ENCODE measurements around the gene PARVB.

PARVB gene

GRCh38 chr22:44182588-44183286 lies 158.6 kb downstream of the PARVB start:
- DNase-seq (ENCODE audit: low read depth, low spot score) = no peak

DNA sequence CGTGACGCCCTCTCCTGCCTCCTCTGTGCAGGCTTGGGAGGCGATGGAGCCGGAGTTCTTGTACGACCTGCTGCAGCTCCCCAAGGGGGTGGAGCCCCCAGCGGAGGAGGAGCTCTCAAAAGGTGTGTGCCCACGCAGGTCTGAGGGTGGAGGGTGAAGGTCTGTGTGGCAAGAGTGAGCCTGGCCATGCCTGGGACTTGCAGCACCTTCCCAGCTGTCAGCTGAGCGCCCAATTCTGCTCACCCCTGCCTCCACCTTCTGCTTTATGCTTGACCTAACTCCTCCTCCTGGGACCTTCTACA lies 159.1 kb downstream of the PARVB start:
- DNase-seq (ENCODE audit: low read depth, low spot score) = no peak

GRCh38 chr22:44184006-44184405 lies 159.9 kb downstream of the PARVB start:
- no peak for DNase-seq (ENCODE audit: low read depth, low spot score)

DNA sequence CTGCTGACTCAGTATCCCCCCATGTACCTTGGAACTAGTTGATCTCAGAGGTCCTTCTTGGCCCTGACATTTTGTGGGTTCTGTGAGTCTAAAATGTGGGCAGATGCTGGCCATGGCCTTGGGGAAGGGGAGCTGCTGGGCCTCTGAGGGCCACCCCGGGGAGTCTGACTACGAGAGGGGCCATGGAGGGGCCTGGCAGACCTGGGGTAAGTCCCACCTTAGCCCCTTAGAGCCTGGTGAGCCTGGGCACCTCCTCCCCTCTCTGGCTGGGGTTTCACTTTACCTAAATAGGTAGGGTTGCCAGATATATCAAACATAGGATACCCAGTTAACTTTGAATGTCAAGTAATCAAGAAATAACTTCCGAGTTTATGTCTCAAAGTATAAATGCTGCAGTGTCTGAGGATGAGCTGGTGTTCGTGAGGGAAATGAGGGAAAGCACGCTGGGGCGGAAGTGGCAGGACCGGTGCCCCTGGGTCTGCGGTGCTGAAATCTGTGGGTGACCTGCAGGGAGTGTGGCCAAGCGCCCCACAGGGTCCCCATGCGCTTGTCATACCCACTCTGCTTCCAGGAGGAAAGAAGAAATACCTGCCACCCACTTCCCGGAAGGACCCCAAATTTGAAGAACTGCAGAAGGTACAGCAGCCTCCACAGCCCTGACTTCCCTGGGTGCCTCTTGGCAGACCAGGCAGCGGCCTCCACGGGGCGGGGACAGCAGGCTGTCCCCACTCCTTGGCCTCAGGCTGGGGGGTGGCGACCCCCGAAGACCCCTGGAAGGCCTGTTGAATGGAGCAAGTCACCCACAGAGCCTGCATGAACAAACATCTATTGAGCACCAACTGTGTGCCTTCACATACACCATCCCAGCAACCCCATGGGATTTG lies 161.4 kb downstream of the PARVB start:
- DNase-seq (ENCODE audit: low read depth, low spot score) = no peak

DNA sequence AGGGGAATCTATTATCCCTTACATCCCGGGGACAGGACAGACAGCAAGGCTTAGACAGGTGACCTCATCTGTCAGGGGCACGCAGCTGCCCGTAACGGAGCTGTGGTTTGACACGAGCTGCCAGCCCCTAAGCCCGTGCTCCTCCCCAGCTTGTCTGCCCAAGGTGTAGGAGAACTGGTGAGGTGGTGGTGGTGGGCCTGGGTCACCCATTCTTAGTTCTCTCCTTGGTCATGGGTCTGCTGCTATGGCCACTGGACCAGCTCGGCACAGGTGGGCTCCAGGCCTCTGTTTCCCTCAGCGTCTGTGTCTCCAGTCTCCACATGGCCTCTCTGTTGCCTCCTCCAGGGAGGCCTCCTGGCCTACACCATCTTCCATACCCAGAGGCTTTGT lies 162.0 kb downstream of the PARVB start:
- no peak for DNase-seq (ENCODE audit: low read depth, low spot score)

- no peak for DNase-seq (ENCODE audit: low read depth, low spot score)
These were observed 162.6 kb downstream of the PARVB start for GRCh38 chr22:44186737-44187136.

DNA sequence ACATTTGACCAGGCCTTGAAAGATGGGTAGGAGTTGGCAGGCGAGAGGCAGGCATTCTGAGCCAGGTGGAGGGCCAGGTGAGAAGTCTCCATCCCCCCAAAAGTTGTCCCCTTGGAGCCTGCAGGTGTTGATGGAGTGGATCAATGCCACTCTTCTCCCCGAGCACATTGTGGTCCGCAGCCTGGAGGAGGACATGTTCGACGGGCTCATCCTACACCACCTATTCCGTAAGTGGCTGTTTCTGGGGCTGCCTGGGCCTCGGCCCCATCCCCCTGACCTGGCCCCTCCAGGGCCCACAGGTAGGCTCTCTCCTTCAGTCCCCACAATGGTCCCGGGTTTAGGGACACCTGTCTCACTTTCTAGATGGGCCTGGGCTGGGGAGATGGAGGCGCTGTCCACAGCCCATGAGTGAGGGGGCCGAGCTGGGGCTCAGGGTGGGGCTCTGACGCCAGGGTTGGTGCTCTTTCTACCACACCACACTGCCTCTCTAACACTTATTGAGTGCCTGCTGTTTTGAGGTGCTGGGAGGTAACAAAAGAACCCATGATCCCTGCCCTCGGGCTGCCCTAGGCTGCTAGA lies 163.6 kb downstream of the PARVB start:
- DNase-seq (ENCODE audit: low read depth, low spot score) = no peak

- no peak for DNase-seq (ENCODE audit: low read depth, low spot score)
These were observed 164.2 kb downstream of the PARVB start for GRCh38 chr22:44188316-44188715.

- no peak for DNase-seq (ENCODE audit: low read depth, low spot score)
These were observed 165.0 kb downstream of the PARVB start for GRCh38 chr22:44188986-44189630.

DNA sequence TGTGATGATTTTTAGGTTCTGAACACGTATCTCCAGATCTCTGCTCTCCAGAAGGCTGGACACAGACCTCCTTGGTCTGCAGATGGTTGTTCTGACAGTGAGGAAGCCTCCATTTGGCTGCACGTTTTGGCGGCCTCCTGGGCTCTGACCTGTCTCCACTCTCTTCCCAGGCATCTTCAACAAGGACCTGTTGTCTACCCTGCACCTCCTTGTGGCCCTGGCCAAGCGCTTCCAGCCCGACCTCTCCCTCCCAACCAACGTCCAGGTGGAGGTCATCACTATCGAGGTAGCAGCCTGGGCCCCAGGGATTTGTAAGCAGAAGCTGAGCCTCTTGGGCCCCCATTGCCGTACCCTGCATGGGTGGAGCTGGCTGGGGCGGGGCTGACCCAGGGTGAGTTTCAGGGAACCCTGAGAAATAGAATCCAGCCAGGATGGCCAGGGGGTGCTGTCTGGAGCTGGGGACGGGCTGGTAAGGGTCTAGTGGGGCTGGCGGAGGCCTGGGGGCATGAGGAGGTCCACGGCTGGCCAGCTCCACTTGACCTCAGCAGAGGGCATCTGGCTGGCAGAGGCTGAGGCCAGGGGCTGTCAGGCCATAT lies 166.4 kb downstream of the PARVB start:
- no peak for DNase-seq (ENCODE audit: low read depth, low spot score)

DNA sequence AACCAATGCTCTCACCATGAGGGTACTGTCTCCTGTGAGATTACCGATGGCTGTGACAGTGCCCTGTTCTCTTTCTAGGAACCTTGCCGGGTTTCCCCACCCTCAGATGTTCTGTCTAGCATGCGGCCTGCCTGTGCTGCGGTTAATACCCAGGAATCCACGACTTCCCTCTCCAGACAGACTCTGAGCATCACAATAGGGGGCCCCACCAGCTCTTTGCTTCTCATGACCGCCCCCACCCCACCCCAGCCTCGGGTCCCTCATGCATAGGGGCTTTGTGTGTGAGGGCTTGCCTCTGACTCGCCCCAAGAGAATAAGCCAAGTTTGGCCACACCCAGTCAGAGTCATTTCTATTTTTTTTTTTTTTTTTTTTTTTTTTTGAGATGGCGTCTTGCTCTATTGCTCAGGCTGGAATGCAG lies 166.9 kb downstream of the PARVB start:
- no peak for DNase-seq (ENCODE audit: low read depth, low spot score)

GRCh38 chr22:44192098-44192815 lies 168.2 kb downstream of the PARVB start:
- no peak for DNase-seq (ENCODE audit: low read depth, low spot score)

DNA sequence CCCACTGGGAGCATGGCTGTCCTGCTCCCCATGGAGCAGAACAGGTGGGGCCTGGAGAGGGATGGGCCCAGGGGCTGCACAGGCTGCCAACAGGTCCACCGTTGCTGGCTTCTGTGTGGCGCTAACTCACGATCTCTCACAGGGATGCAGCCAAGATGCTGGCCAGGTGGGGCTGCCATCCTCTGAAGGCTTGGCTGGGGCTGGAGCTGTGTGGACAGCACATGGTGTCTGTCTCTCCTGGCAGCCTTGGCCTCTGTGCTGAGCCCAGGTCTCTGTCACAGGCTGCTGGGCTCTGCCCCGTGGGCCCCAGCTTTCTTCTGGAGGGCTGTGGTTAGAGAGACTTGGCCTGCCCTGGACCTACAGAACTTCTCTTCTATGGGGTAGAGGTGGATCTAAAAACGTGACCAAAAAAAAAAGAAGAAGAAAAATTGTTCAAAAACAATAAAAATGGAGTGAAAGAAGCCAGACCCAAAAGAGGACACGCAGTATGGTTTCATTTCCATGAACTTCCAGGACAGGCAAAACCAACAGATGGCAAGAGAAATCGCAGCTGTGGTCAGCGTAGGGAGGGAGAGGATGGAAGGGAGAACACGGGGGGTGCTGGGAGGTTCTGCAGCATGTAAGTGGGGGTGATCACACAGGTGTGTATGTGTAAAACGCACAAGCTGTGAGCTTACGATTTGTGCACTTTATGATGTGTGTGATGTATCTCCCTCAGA lies 168.9 kb downstream of the PARVB start:
- no peak for DNase-seq (ENCODE audit: low read depth, low spot score)

DNA sequence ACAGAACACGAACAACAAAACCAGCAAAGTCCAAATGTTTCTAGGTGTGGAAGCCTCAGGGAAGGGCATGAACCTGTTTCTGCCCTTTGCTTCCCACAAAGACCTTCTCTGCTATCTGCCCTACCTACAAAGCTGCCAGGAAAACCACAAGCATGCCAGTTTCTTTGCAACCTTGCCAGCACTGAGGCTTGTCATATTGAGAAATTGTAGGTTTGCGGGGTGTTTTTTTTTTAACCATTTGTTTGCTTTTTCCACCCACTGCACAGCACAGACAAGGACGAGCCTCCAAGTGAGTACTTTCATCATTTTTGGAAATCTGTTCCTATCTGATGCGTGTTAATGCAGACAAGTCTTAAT lies 169.4 kb downstream of the PARVB start:
- DNase-seq (ENCODE audit: low read depth, low spot score) = peak; percentile 22

GRCh38 chr22:44194569-44194968 lies 170.5 kb downstream of the PARVB start:
- no peak for DNase-seq (ENCODE audit: low read depth, low spot score)

DNA sequence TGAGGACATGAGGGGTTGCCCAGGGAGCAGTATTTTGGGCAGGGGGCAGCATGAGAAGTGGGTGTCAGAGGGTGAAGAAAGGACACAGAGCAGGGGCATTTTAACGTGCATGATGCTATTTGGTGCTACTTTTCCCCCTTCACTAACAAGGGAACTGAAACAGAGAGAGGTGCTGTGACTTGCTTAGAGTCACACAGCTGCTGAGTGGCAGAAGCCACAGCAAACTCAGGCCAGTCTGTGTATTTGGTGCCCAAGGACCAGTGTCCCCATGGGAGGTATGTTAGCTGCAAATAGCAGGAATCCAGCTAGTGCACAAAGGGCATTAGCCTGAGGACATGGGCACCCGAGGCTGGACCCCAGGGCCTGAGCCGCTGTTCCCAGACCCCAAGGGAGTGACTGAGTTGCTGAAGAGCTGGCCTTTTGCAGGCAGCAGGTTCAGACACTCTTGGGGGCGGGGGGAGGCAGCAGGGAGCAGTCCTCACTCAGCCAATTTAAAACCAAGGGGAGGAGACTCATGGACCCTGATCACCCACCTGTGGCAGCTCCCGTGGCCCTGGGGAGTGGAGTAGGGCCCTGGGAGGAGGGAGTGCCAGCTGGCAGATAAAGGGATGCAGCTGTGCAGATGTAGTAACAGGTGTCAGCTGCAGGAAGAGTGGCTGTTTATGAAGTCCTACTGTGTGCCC lies 171.2 kb downstream of the PARVB start:
- DNase-seq (ENCODE audit: low read depth, low spot score) = no peak

DNA sequence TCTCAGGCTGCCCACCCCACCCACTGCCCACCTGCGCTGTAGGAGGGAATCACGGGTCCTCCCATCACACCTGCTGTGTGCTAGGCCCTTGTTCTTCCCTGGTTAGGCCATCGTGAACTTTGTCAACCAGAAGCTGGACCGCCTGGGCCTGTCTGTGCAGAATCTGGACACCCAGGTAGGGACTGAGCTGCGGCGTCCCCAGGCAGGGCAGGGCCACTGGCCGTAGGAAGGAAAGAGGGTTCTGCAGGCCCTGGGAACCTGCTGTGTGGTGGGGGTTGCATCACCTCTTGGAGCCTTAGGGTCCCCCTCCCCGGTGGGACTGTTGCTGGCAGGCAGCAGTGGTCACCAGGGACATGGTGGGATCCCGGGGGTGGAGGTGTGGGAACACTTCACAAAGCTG lies 172.1 kb downstream of the PARVB start:
- DNase-seq (ENCODE audit: low read depth, low spot score) = no peak

DNA sequence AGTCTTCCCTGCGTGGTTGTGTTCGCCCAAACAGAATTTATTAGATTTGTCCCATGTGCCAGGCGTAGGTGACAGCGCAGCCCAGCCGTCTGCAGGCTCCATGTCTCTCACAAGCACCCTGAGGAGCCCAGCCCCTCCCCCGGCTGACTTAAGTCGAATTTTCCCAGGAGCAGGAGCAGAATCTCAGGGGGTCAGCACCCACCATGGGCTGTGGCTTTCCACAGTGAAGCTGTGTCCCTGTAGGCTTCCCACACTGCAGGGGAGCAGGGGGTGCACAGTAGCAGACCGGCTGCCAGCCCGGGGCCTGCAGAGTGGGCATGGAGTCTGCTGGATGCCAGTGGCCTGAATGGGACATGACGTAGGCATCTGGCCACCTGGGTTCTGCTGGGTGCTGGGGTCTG lies 172.6 kb downstream of the PARVB start:
- DNase-seq (ENCODE audit: low read depth, low spot score) = no peak

- DNase-seq (ENCODE audit: low read depth, low spot score) = no peak
These were observed 173.2 kb downstream of the PARVB start for GRCh38 chr22:44197271-44197670.

- DNase-seq (ENCODE audit: low read depth, low spot score) = no peak
These were observed 175.1 kb downstream of the PARVB start for GRCh38 chr22:44199164-44199563.
